NB4 (cell line): Measurements from ENCODE around the gene MROH2B.

ENCODE experiments used
- CTCF ChIP-seq: IDR thresholded peaks from one replicate; pipeline ENCODE4 v1.5.1; 2012; ENCODE audit warnings: low read depth, low read length
- MYC ChIP-seq: IDR thresholded peaks from 2 replicates; pipeline ENCODE4 v1.6.1; 2011; ENCODE audit warnings: low read depth, low read length
- POLR2A ChIP-seq: IDR thresholded peaks from 2 replicates; pipeline ENCODE4 v1.6.1; 2011; ENCODE audit warnings: mild to moderate bottlenecking; ENCODE audit not compliant: insufficient read length; ENCODE audit errors: extremely low read depth

GRCh38 chr5:40985501-40985900 is 85.6 kb downstream of the MROH2B start:
- TF ChIP-seq CTCF (no peak), POLR2A (no peak), MYC (no peak)
